Measurements from ENCODE around the gene MORC3.
"Not testable (repeated sequence)": the region's sequence is repeated elsewhere in the genome, so short reads cannot be mapped to it uniquely, and the experiment has no call there.

The MORC3 gene

DNA sequence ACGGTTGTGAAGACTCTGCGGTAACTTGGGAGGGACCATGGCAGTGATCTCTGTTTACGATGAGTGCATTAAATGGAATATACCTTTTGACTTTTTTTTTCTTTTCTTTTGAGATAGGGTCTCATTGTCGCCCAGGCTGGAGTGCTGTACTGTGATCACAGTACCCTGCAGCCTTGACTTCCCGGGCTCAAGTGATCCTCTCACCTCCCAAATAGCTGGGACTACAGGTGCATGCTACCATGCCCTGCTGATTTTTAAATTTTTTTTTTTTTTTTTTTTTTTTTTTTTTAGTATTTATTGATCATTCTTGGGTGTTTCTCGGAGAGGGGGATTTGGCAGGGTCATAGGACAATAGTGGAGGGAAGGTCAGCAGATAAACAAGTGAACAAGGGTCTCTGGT, 71.7 kb downstream of the MORC3 start:
- H3K27ac ChIP-seq (ENCODE audit: low read depth, low read length); H3K4me2 ChIP-seq (ENCODE audit: low read length); H3K4me1 ChIP-seq (ENCODE audit: control insufficient read depth in 1 of 2, insufficient read depth in 2 of 2, low read length in 2 of 2); H3K79me2 ChIP-seq (ENCODE audit: control insufficient read depth, insufficient read depth, low read length, poor library complexity); H4K91ac ChIP-seq (ENCODE audit: low read depth, low read length); H3K9me3 ChIP-seq (ENCODE audit: insufficient read depth, low read depth, low read length); H2BK5ac ChIP-seq (ENCODE audit: low read depth, low read length, poor library complexity); H3K14ac ChIP-seq (ENCODE audit: low read length); H3K79me1 ChIP-seq (ENCODE audit: low read length); H3K9ac ChIP-seq (ENCODE audit: low read length); H3K27me3 ChIP-seq (ENCODE audit: insufficient read depth, low read length); H4K12ac ChIP-seq (ENCODE audit: low read depth, low read length); H3K18ac ChIP-seq (ENCODE audit: low read length); H3K4ac ChIP-seq (ENCODE audit: low read depth, low read length); H2AK5ac ChIP-seq (ENCODE audit: low read length); H2AFZ ChIP-seq (ENCODE audit: insufficient read depth, low read length, poor library complexity); H3K4me3 ChIP-seq (ENCODE audit: low read depth, low read length); H2BK12ac ChIP-seq (ENCODE audit: low read length); H4K8ac ChIP-seq (ENCODE audit: low read depth, low read length); H3K23ac ChIP-seq (ENCODE audit: low read length); H2BK120ac ChIP-seq (ENCODE audit: insufficient read depth, low read length, poor library complexity); DNase-seq: not testable (repeated sequence)
- peaks cover 20% of the 10 kb centered on the region in 2 experiments for H3K36me3 ChIP-seq (ENCODE audit: control insufficient read depth in 1 of 2, insufficient read depth in 2 of 2, low read length in 2 of 2)
- no CpG with 5 or more reads among the region's 6 CpGs for WGBS (ENCODE audit: extremely low coverage, insufficient coverage, insufficient read length)

DNA sequence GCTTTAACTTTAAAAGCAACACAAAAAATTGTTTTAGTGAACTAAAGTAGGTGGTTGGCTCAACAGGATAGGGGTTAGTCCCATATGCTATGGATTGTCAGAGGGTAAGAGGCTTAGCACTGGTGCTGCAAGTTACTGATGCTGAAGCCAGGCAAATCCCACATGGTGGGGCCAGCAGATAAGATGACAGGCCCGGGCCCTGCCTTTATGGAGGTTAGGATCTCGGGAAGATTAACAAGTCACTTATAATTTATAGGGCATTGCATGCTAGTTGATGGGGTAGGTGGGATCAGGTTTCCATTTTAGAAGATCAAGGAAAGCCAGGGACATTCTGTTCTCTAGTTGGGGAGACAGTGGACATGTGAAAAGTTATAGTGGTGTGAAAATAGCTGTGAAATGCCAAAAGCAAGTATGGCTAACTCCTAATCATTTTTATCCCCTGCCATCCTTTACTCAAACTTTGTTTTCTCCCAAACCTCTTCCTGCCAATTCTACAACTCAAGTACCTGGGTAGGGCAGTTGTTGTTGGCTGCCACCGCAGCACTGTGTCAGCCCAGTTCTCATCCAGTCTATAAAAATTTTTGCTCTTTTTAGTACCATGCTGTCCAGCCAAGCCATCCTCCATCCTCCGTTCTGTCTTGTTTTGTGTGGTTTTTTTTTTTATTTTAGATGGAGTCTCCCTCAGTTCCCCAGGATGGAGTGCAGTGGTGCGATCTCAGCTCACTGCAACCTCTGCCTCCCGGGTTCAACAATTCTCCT, 75.5 kb downstream of the MORC3 start:
- no peak overlapping the region for H4K91ac ChIP-seq (ENCODE audit: low read depth, low read length)
- no peak overlapping the region for H3K9ac ChIP-seq (ENCODE audit: low read length)
- H4K8ac ChIP-seq (ENCODE audit: low read depth, low read length), result no peak overlapping the region
- H3K23ac ChIP-seq (ENCODE audit: low read length), result no peak overlapping the region
- no peak for DNase-seq
- H4K12ac ChIP-seq (ENCODE audit: low read depth, low read length), result no peak overlapping the region
- H2AK5ac ChIP-seq (ENCODE audit: low read length), result no peak overlapping the region
- no peak overlapping the region for H3K18ac ChIP-seq (ENCODE audit: low read length)
- WGBS (ENCODE audit: extremely low coverage, insufficient coverage, insufficient read length), result no CpG with 5 or more reads among the region's 6 CpGs
- H3K36me3 ChIP-seq (ENCODE audit: control insufficient read depth in 1 of 2, insufficient read depth in 2 of 2, low read length in 2 of 2), result peaks cover 21 to 24% of the 10 kb centered on the region in 2 experiments
- H2BK120ac ChIP-seq (ENCODE audit: insufficient read depth, low read length, poor library complexity), result no peak overlapping the region
- no peak overlapping the region for H2AFZ ChIP-seq (ENCODE audit: insufficient read depth, low read length, poor library complexity)
- H3K27ac ChIP-seq (ENCODE audit: low read depth, low read length), result no peak overlapping the region
- no peaks in the 10 kb centered on the region for H3K79me1 ChIP-seq (ENCODE audit: low read length)
- H3K4ac ChIP-seq (ENCODE audit: low read depth, low read length), result no peak overlapping the region
- no peaks in the 10 kb centered on the region for H3K27me3 ChIP-seq (ENCODE audit: insufficient read depth, low read length)
- H3K9me3 ChIP-seq (ENCODE audit: insufficient read depth, low read depth, low read length), result peaks cover 3% of the 10 kb centered on the region
- no peaks in the 10 kb centered on the region for H3K4me1 ChIP-seq (ENCODE audit: control insufficient read depth in 1 of 2, insufficient read depth in 2 of 2, low read length in 2 of 2)
- no peak overlapping the region for H3K4me2 ChIP-seq (ENCODE audit: low read length)
- no peak overlapping the region for H3K14ac ChIP-seq (ENCODE audit: low read length)
- H2BK12ac ChIP-seq (ENCODE audit: low read length), result no peak overlapping the region
- H2BK5ac ChIP-seq (ENCODE audit: low read depth, low read length, poor library complexity), result no peak overlapping the region
- no peaks in the 10 kb centered on the region for H3K79me2 ChIP-seq (ENCODE audit: control insufficient read depth, insufficient read depth, low read length, poor library complexity)
- H3K4me3 ChIP-seq (ENCODE audit: low read depth, low read length), result no peak overlapping the region

DNA sequence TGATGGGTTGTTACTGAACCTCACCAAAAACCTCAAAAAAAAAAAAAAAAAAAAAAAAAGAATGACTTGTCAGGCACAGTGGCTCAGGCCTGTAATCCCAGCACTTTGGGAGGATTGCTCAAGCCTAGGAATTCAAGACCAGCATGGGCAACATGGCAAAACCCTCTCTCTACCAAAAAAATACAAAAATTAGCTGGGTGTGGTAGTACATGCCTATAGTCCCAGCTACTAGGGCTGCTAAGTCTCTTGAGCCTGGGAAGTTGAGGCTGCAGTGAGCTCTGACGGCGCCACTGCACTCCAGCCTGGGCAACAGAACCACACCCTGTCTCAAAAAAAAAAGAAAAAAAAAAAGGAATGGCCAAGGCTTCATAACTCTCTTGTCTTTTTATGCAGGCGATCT, 76.3 kb downstream of the MORC3 start:
- Histone ChIP-seq H3K4ac (ENCODE audit: low read depth, low read length) (no peak overlapping the region), H3K9ac (ENCODE audit: low read length) (no peak overlapping the region), H3K27me3 (ENCODE audit: insufficient read depth, low read length) (no peaks in the 10 kb centered on the region), H2AFZ (ENCODE audit: insufficient read depth, low read length, poor library complexity) (no peak overlapping the region), H4K12ac (ENCODE audit: low read depth, low read length) (no peak overlapping the region), H3K23ac (ENCODE audit: low read length) (no peak overlapping the region), H3K14ac (ENCODE audit: low read length) (no peak overlapping the region), H3K4me2 (ENCODE audit: low read length) (no peak overlapping the region), H2BK12ac (ENCODE audit: low read length) (no peak overlapping the region), H2BK120ac (ENCODE audit: insufficient read depth, low read length, poor library complexity) (no peak overlapping the region), H2AK5ac (ENCODE audit: low read length) (no peak overlapping the region), H4K91ac (ENCODE audit: low read depth, low read length) (no peak overlapping the region), H3K9me3 (ENCODE audit: insufficient read depth, low read depth, low read length) (peaks cover 3% of the 10 kb centered on the region), H3K36me3 (ENCODE audit: control insufficient read depth in 1 of 2, insufficient read depth in 2 of 2, low read length in 2 of 2) (peaks cover 20 to 26% of the 10 kb centered on the region in 2 experiments), H3K79me1 (ENCODE audit: low read length) (no peaks in the 10 kb centered on the region), H3K4me3 (ENCODE audit: low read depth, low read length) (no peak overlapping the region), H3K18ac (ENCODE audit: low read length) (no peak overlapping the region), H3K27ac (ENCODE audit: low read depth, low read length) (no peak overlapping the region), H3K4me1 (ENCODE audit: control insufficient read depth in 1 of 2, insufficient read depth in 2 of 2, low read length in 2 of 2) (no peaks in the 10 kb centered on the region), H2BK5ac (ENCODE audit: low read depth, low read length, poor library complexity) (no peak overlapping the region), H4K8ac (ENCODE audit: low read depth, low read length) (no peak overlapping the region), H3K79me2 (ENCODE audit: control insufficient read depth, insufficient read depth, low read length, poor library complexity) (no peaks in the 10 kb centered on the region)
- no CpG with 5 or more reads among the region's 3 CpGs for WGBS (ENCODE audit: extremely low coverage, insufficient coverage, insufficient read length)
- DNase-seq, result peak; percentile 27 to 55

DNA sequence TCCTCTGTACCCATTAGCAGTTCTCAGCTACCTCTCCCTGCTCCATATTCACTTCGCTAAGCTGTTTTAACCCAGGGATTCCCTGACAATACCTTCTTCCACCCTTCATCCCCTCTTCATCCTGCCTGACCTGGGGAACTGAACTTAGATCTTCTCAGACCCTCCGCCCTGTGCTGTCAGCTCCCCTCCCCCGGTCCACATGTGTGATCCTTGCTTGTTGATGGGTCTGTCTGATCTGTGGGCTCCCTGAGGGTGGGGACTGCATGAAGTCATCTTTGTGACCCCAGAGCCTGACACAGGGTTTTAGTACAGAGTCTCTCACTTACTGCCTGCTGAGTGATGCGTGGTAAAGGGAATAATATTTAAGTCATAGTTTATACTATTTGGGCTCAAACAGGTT, 77.0 kb downstream of the MORC3 start:
- Histone ChIP-seq H3K79me2 (ENCODE audit: control insufficient read depth, insufficient read depth, low read length, poor library complexity) (no peaks in the 10 kb centered on the region), H2AK5ac (ENCODE audit: low read length) (no peak overlapping the region), H3K4me3 (ENCODE audit: low read depth, low read length) (no peak overlapping the region), H2AFZ (ENCODE audit: insufficient read depth, low read length, poor library complexity) (no peak overlapping the region), H3K36me3 (ENCODE audit: control insufficient read depth in 1 of 2, insufficient read depth in 2 of 2, low read length in 2 of 2) (peaks cover 18 to 21% of the 10 kb centered on the region in 2 experiments), H3K79me1 (ENCODE audit: low read length) (no peaks in the 10 kb centered on the region), H2BK120ac (ENCODE audit: insufficient read depth, low read length, poor library complexity) (no peak overlapping the region), H3K27me3 (ENCODE audit: insufficient read depth, low read length) (no peaks in the 10 kb centered on the region), H3K9me3 (ENCODE audit: insufficient read depth, low read depth, low read length) (peaks cover 3% of the 10 kb centered on the region), H3K4me1 (ENCODE audit: control insufficient read depth in 1 of 2, insufficient read depth in 2 of 2, low read length in 2 of 2) (no peaks in the 10 kb centered on the region), H4K12ac (ENCODE audit: low read depth, low read length) (no peak overlapping the region), H3K4ac (ENCODE audit: low read depth, low read length) (no peak overlapping the region), H4K8ac (ENCODE audit: low read depth, low read length) (peak overlapping the region; percentile 62), H2BK12ac (ENCODE audit: low read length) (no peak overlapping the region), H3K9ac (ENCODE audit: low read length) (no peak overlapping the region), H4K91ac (ENCODE audit: low read depth, low read length) (no peak overlapping the region), H2BK5ac (ENCODE audit: low read depth, low read length, poor library complexity) (no peak overlapping the region), H3K23ac (ENCODE audit: low read length) (no peak overlapping the region), H3K27ac (ENCODE audit: low read depth, low read length) (no peak overlapping the region), H3K4me2 (ENCODE audit: low read length) (no peak overlapping the region), H3K14ac (ENCODE audit: low read length) (no peak overlapping the region), H3K18ac (ENCODE audit: low read length) (no peak overlapping the region)
- no CpG with 5 or more reads among the region's 4 CpGs for WGBS (ENCODE audit: extremely low coverage, insufficient coverage, insufficient read length)
- no peak for DNase-seq
